Trophoblast cell (in vitro differentiated cells and primary cell): ENCODE results near the gene PLLP.

Experiments used
- DNase-seq, 2 donors: peaks; one replicate each; pipeline ENCODE4 v3.0.0-alpha.2; 2016
- H2AFZ ChIP-seq: 2 replicates; pipeline ENCODE4 v1.6.1; 2013; ENCODE audit warnings: low read length, moderate library complexity, mild to moderate bottlenecking; ENCODE audit not compliant: insufficient read depth, poor library complexity
- H2AK5ac ChIP-seq: 2 replicates; pipeline ENCODE4 v1.6.1; 2013; ENCODE audit warnings: mild to moderate bottlenecking, low read length
- H2BK120ac ChIP-seq: 2 replicates; pipeline ENCODE4 v1.6.1; 2013; ENCODE audit warnings: low read length, mild to moderate bottlenecking, moderate library complexity; ENCODE audit not compliant: insufficient read depth, poor library complexity
- H2BK12ac ChIP-seq: 2 replicates; pipeline ENCODE4 v1.6.1; 2013; ENCODE audit warnings: mild to moderate bottlenecking, low read length, moderate library complexity
- H2BK5ac ChIP-seq: 2 replicates; pipeline ENCODE4 v1.6.1; 2013; ENCODE audit warnings: low read length, low read depth, moderate library complexity, mild to moderate bottlenecking; ENCODE audit not compliant: poor library complexity
- H3K14ac ChIP-seq: 2 replicates; pipeline ENCODE4 v1.6.1; 2013; ENCODE audit warnings: mild to moderate bottlenecking, low read length
- H3K18ac ChIP-seq: 2 replicates; pipeline ENCODE4 v1.6.1; 2013; ENCODE audit warnings: mild to moderate bottlenecking, low read length
- H3K23ac ChIP-seq: 2 replicates; pipeline ENCODE4 v1.6.1; 2013; ENCODE audit warnings: low read length
- H3K27ac ChIP-seq: 2 replicates; pipeline ENCODE4 v1.5.1; 2013; ENCODE audit warnings: low read depth, mild to moderate bottlenecking, inconsistent platforms, low read length, moderate library complexity
- H3K27me3 ChIP-seq: 2 replicates; pipeline ENCODE4 v1.6.1; 2013; ENCODE audit warnings: inconsistent platforms, mild to moderate bottlenecking, low read length, moderate library complexity; ENCODE audit not compliant: insufficient read depth
- H3K36me3 ChIP-seq, 2 experiments: 1 replicate in 1 of 2; 2 replicates in 1 of 2; pipeline ENCODE4 v1.6.1; 2013; ENCODE audit warnings: low read length in 2 of 2, mild to moderate bottlenecking in 2 of 2, moderate library complexity in 1 of 2; ENCODE audit not compliant: insufficient read depth in 2 of 2, control insufficient read depth in 1 of 2
- H3K4ac ChIP-seq: 2 replicates; pipeline ENCODE4 v1.6.1; 2013; ENCODE audit warnings: low read depth, mild to moderate bottlenecking, low read length, moderate library complexity
- H3K4me1 ChIP-seq, 2 experiments: 1 replicate in 1 of 2; 2 replicates in 1 of 2; pipeline ENCODE4 v1.6.1; 2013; ENCODE audit warnings: low read length in 2 of 2, mild to moderate bottlenecking in 2 of 2, moderate library complexity in 1 of 2; ENCODE audit not compliant: insufficient read depth in 2 of 2, control insufficient read depth in 1 of 2
- H3K4me2 ChIP-seq: 2 replicates; pipeline ENCODE4 v1.6.1; 2013; ENCODE audit warnings: inconsistent platforms, mild to moderate bottlenecking, low read length, moderate library complexity
- H3K4me3 ChIP-seq: 2 replicates; pipeline ENCODE4 v1.5.1; 2013; ENCODE audit warnings: mild to moderate bottlenecking, low read depth, low read length, inconsistent platforms
- H3K79me1 ChIP-seq: one replicate; pipeline ENCODE4 v1.6.1; 2013; ENCODE audit warnings: low read length
- H3K79me2 ChIP-seq: 2 replicates; pipeline ENCODE4 v1.6.1; 2013; ENCODE audit warnings: low read length, mild to moderate bottlenecking; ENCODE audit not compliant: control insufficient read depth, insufficient read depth, poor library complexity
- H3K9ac ChIP-seq: 2 replicates; pipeline ENCODE4 v1.6.1; 2013; ENCODE audit warnings: mild to moderate bottlenecking, low read length
- H3K9me3 ChIP-seq: 2 replicates; pipeline ENCODE4 v1.6.1; 2013; ENCODE audit warnings: low read depth, mild to moderate bottlenecking, control low read depth, inconsistent platforms, low read length; ENCODE audit not compliant: insufficient read depth
- H4K12ac ChIP-seq: 2 replicates; pipeline ENCODE4 v1.6.1; 2013; ENCODE audit warnings: low read depth, mild to moderate bottlenecking, low read length, moderate library complexity
- H4K8ac ChIP-seq: 2 replicates; pipeline ENCODE4 v1.6.1; 2013; ENCODE audit warnings: low read depth, mild to moderate bottlenecking, low read length, moderate library complexity
- H4K91ac ChIP-seq: one replicate; pipeline ENCODE4 v1.6.1; 2013; ENCODE audit warnings: low read depth, mild to moderate bottlenecking, low read length, moderate library complexity
- WGBS: extraction: QIAGEN DNeasy Blood & Tissue Kit; methylation state at CpG from one replicate; pipeline ENCODE4 v1.1.7; 2013; ENCODE audit warnings: missing lambda C conversion rate; ENCODE audit not compliant: insufficient read length, insufficient coverage; ENCODE audit errors: extremely low coverage; 5-methylcytosine and 5-hydroxymethylcytosine counted together

PLLP gene

DNA sequence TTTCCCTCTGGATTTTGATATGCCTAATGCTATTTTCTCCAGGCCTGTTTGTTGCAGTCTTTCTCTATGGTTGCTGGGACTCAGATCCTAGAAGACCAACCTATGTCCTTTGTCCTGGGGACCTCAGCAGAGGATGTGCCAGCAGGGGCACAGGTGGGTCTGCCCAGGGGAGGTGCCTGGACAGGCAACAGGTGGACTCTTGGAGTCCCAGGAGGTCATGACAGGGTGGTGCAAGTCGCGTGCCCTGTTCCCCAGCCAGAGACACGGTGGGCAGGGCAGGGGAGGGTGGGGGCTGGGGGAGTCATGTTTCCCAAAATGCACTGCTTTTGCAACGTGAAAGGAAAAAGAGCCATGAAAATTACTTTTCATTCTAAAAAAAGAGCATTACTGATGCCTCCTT, 26.3 kb upstream of the PLLP start:
- Histone ChIP-seq H3K18ac (no peak overlapping the region), H4K8ac (no peak overlapping the region), H3K27me3 (no peaks in the 10 kb centered on the region), H2BK12ac (no peak overlapping the region), H2AK5ac (no peak overlapping the region), H4K12ac (no peak overlapping the region), H3K23ac (no peak overlapping the region), H3K79me1 (no peaks in the 10 kb centered on the region), H3K9ac (no peak overlapping the region), H3K4me2 (no peak overlapping the region), H2BK120ac (no peak overlapping the region), H3K79me2 (no peaks in the 10 kb centered on the region), H3K36me3 (no peaks in the 10 kb centered on the region), H2AFZ (no peak overlapping the region), H3K4me3 (no peak overlapping the region), H3K14ac (no peak overlapping the region), H3K27ac (no peak overlapping the region), H2BK5ac (no peak overlapping the region), H3K4ac (no peak overlapping the region), H3K4me1 (no peaks in the 10 kb centered on the region), H4K91ac (no peak overlapping the region), H3K9me3 (no peaks in the 10 kb centered on the region)
- no CpG with 5 or more reads among the region's 4 CpGs for WGBS
- DNase-seq = no peak

DNA sequence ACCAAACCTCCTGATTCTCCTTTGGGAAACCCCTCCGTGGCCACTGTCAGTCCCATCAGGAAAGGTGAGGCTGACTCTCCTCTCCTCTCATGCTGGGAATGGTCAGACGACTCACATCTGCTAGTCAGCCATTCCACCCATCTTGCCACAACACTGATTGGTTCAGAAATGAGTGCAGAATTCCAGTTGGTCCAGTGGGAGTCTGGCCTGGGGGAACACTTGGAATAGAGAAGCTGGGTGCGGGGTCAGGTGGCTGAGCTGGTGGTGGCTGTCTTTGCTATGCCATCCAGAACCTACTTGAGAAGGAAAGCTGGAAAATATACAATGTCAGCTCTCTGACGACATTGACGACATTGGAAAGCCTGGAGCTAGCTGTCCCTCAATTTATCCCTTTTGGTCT, 23.6 kb upstream of the PLLP start:
- H3K27me3 ChIP-seq = no peaks in the 10 kb centered on the region
- no peak overlapping the region for H2AFZ ChIP-seq
- H3K4ac ChIP-seq = no peak overlapping the region
- peaks cover 10% of the 10 kb centered on the region for H3K79me1 ChIP-seq
- no peak overlapping the region for H4K12ac ChIP-seq
- H3K9me3 ChIP-seq = no peaks in the 10 kb centered on the region
- H3K27ac ChIP-seq = no peak overlapping the region
- no peak overlapping the region for H3K9ac ChIP-seq
- peak overlapping the region; percentile 7 for H2BK12ac ChIP-seq
- H4K91ac ChIP-seq = no peak overlapping the region
- H4K8ac ChIP-seq = no peak overlapping the region
- H3K4me1 ChIP-seq = peaks cover 13 to 15% of the 10 kb centered on the region in 2 experiments
- H3K36me3 ChIP-seq = no peaks in the 10 kb centered on the region
- no peak overlapping the region for H2AK5ac ChIP-seq
- H3K4me2 ChIP-seq = no peak overlapping the region
- no peak overlapping the region for H3K23ac ChIP-seq
- H3K14ac ChIP-seq = no peak overlapping the region
- no peak overlapping the region for H3K4me3 ChIP-seq
- WGBS = no CpG with 5 or more reads among the region's 5 CpGs
- H2BK120ac ChIP-seq = no peak overlapping the region
- DNase-seq = no peak
- no peak overlapping the region for H2BK5ac ChIP-seq
- H3K18ac ChIP-seq = no peak overlapping the region
- peaks cover 4% of the 10 kb centered on the region for H3K79me2 ChIP-seq

DNA sequence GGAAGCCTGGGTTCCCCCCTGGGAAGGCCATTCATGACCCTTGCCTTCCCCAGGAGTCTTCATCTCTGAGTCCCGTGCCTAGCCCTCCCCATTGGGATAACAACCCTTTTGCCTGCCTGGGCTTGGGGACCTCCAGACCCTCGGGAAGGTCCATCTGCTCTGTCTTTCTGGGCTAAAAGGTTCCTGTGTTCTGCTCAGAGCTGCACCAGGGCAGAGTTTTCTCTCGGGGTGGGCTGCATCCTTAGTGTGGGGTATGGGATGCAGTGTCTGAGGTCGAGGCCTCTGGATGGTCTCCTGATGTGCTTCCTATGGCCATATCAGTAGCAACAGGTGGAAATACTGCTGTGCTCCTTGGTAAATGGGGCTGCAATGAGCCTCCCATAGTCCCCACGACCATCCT, 22.9 kb upstream of the PLLP start:
- no peak overlapping the region for H3K18ac ChIP-seq
- no peak overlapping the region for H4K12ac ChIP-seq
- no peak overlapping the region for H3K23ac ChIP-seq
- H3K4me1 ChIP-seq = peaks cover 13 to 15% of the 10 kb centered on the region in 2 experiments
- H3K9ac ChIP-seq = no peak overlapping the region
- H3K4me3 ChIP-seq = no peak overlapping the region
- WGBS = no CpG with 5 or more reads among the region's 5 CpGs
- no peak for DNase-seq
- H2BK120ac ChIP-seq = no peak overlapping the region
- peak overlapping the region; percentile 24 for H2AK5ac ChIP-seq
- H3K4ac ChIP-seq = no peak overlapping the region
- H3K4me2 ChIP-seq = no peak overlapping the region
- no peak overlapping the region for H3K14ac ChIP-seq
- H3K79me2 ChIP-seq = peaks cover 4% of the 10 kb centered on the region
- H2BK5ac ChIP-seq = no peak overlapping the region
- H3K36me3 ChIP-seq = no peaks in the 10 kb centered on the region
- peak overlapping the region; percentile 9 for H4K91ac ChIP-seq
- H3K27me3 ChIP-seq = no peaks in the 10 kb centered on the region
- no peak overlapping the region for H2BK12ac ChIP-seq
- no peak overlapping the region for H4K8ac ChIP-seq
- H3K27ac ChIP-seq = no peak overlapping the region
- no peak overlapping the region for H2AFZ ChIP-seq
- no peaks in the 10 kb centered on the region for H3K9me3 ChIP-seq
- peaks cover 10% of the 10 kb centered on the region for H3K79me1 ChIP-seq

DNA sequence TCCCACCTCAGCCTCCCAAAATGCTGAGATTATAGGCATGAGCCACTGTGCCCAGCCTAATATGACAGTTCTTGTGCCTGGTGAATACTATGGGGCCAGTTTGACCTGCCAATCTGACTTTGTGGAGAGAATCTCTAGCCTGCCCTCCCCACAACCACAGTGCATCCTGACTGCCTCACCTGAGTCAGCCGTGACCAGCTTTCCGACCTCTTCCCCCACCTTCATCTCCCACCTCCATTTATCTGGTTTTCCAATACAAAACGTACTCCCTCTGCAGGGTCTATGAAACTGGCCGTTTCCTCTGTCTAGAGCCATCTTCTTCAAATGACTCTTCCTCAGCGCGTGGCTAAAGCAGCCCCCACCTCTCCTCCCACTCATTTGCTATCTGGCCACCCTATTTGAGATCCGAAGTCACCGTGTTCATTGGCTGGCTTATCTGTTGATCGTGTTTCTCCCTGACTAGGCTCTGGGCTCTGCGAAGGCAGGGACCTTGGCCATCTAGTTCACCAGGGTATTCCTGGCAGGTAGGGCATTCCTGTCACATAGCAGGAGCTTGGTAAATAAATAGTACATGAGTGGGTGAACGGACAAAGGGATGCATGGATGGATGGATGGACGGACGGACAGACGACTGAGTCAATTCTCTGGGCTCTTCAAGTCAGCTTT, 22.3 kb upstream of the PLLP start:
- Histone ChIP-seq H3K4ac (no peak overlapping the region), H2AFZ (no peak overlapping the region), H3K9me3 (no peaks in the 10 kb centered on the region), H4K91ac (no peak overlapping the region), H3K4me2 (no peak overlapping the region), H3K4me1 (peaks cover 13 to 15% of the 10 kb centered on the region in 2 experiments), H3K14ac (no peak overlapping the region), H3K23ac (no peak overlapping the region), H4K12ac (no peak overlapping the region), H3K27me3 (no peaks in the 10 kb centered on the region), H2BK120ac (no peak overlapping the region), H2AK5ac (no peak overlapping the region), H3K79me2 (peaks cover 4% of the 10 kb centered on the region), H3K27ac (no peak overlapping the region), H3K4me3 (no peak overlapping the region), H3K36me3 (no peaks in the 10 kb centered on the region), H2BK5ac (no peak overlapping the region), H2BK12ac (peak overlapping the region; percentile 37), H3K9ac (no peak overlapping the region), H3K18ac (no peak overlapping the region), H3K79me1 (peaks cover 10% of the 10 kb centered on the region), H4K8ac (no peak overlapping the region)
- no peak for DNase-seq
- WGBS = no CpG with 5 or more reads among the region's 14 CpGs
